T-helper 9 cell (primary cell): ENCODE results near the gene PROKR2.

Source experiments
- DNase-seq: peaks from one replicate; pipeline ENCODE4 v3.0.0-alpha.2; 2020
- total RNA-seq, 2 donors: gene quantifications; one replicate each; lab custom pipeline; 2026; lab: John Stamatoyannopoulos, UW

Gene PROKR2
- 0 reads per million in 2 donors for total RNA-seq

- no peak for DNase-seq
Observed at GRCh38 chr20:5316188-5317158, at the start of gene PROKR2. Gene PROKR2 (minus strand): TSS chr20:5316954. CDS start chr20:5314369, 2,585 bp downstream.

- no peak for DNase-seq
Observed at GRCh38 chr20:5364997-5365597, 48.3 kb upstream of the PROKR2 start.

- no peak for DNase-seq
Observed at GRCh38 chr20:5364136-5364821, 47.5 kb upstream of the PROKR2 start.

- no peak for DNase-seq
Observed at GRCh38 chr20:5362771-5363170, 46.0 kb upstream of the PROKR2 start.

- no peak for DNase-seq
Observed at GRCh38 chr20:5361176-5361575, 44.4 kb upstream of the PROKR2 start.

- no peak for DNase-seq
Observed at GRCh38 chr20:5357946-5358345, 41.2 kb upstream of the PROKR2 start.

GRCh38 chr20:5356941-5357340 lies 40.2 kb upstream of the PROKR2 start:
- DNase-seq = no peak

- DNase-seq = no peak
Observed at GRCh38 chr20:5354901-5355300, 38.1 kb upstream of the PROKR2 start.

GRCh38 chr20:5353624-5354496 lies 37.1 kb upstream of the PROKR2 start:
- no peak for DNase-seq

GRCh38 chr20:5349448-5349847 lies 32.7 kb upstream of the PROKR2 start:
- no peak for DNase-seq

GRCh38 chr20:5342021-5342420 lies 25.3 kb upstream of the PROKR2 start:
- DNase-seq = no peak

GRCh38 chr20:5331340-5331739 lies 14.6 kb upstream of the PROKR2 start:
- no peak for DNase-seq

GRCh38 chr20:5328268-5328667 lies 11.5 kb upstream of the PROKR2 start:
- DNase-seq = no peak

GRCh38 chr20:5327356-5327755 lies 10.6 kb upstream of the PROKR2 start:
- no peak for DNase-seq

GRCh38 chr20:5315807-5316187 lies 957 bp downstream of the PROKR2 start:
- no peak for DNase-seq

GRCh38 chr20:5313916-5314315 lies 2.8 kb downstream of the PROKR2 start:
- DNase-seq = no peak

- no peak for DNase-seq
Observed at GRCh38 chr20:5312518-5312917, 4.2 kb downstream of the PROKR2 start.

- DNase-seq = no peak
Observed at GRCh38 chr20:5309971-5310370, 6.8 kb downstream of the PROKR2 start.

- no peak for DNase-seq
Observed at GRCh38 chr20:5298811-5299210, 17.9 kb downstream of the PROKR2 start.

- DNase-seq = no peak
Observed at GRCh38 chr20:5297280-5298004, 19.3 kb downstream of the PROKR2 start.

- no peak for DNase-seq
Observed at GRCh38 chr20:5290596-5290995, 26.2 kb downstream of the PROKR2 start.

GRCh38 chr20:5282561-5282960 lies 34.2 kb downstream of the PROKR2 start:
- no peak for DNase-seq
